PC-3 (cell line): ENCODE results near the gene GATAD2B. TPM values are rescaled to one million over a fixed set of nuclear protein-coding genes. Genes with fewer than 3 reads are reported as not detected.
"Not testable (repeated sequence)": the region's sequence is repeated elsewhere in the genome, so short reads cannot be mapped to it uniquely, and the experiment has no call there.

Experiments
- ATAC-seq: fragments of 200-7000 bp; cut with Tn5 transposase; 2 replicates; pipeline ENCODE4 v1.9.1; 2020; ENCODE audit warnings: mild to moderate bottlenecking, moderate library complexity
- BruUV-seq: library from RNA; stranded (reverse); fragments of 400-500 nt; replicated peaks from 2 replicates; lab custom pipeline; 2021; lab: Mats Ljungman, UMichigan
- CTCF ChIA-PET: fragments of 300-600 bp; sonication (Branson Sonifier 250); formaldehyde crosslinking; loops from one replicate; lab custom pipeline; 2022; ENCODE audit warnings: antibody characterized with exemption; lab: Charles Lee
- POLR2A ChIA-PET: fragments of 300-600 bp; sonication (Branson Sonifier 250); formaldehyde crosslinking; loops from one replicate; lab custom pipeline; 2022; ENCODE audit warnings: antibody characterized with exemption; ENCODE audit not compliant: unreplicated experiment; lab: Charles Lee
- DNase-seq: peaks from one replicate; pipeline ENCODE4 v3.0.0-alpha.2; 2015
- H2AFZ ChIP-seq: fragments of 300-600 bp; sonication (generic); 2 replicates; pipeline ENCODE4 v1.6.0; 2016; ENCODE audit warnings: antibody characterized with exemption, low read length
- H3F3A ChIP-seq: fragments of 300-600 bp; sonication (generic); one replicate; pipeline ENCODE4 v1.6.0; 2017; ENCODE audit warnings: antibody characterized with exemption, low read length, control low read depth, mild to moderate bottlenecking; ENCODE audit not compliant: unreplicated experiment
- H3K27ac ChIP-seq: fragments of 300-600 bp; sonication (generic); 2 replicates; pipeline ENCODE4 v1.5.1; 2016; ENCODE audit warnings: mild to moderate bottlenecking, low read length
- H3K27me3 ChIP-seq: fragments of 300-600 bp; sonication (generic); 2 replicates; pipeline ENCODE4 v1.6.1; 2016; ENCODE audit warnings: low read length, mixed read lengths
- H3K36me3 ChIP-seq: fragments of 300-600 bp; sonication (generic); 2 replicates; pipeline ENCODE4 v1.6.1; 2016; ENCODE audit warnings: low read depth, mixed run types, low read length, mixed read lengths
- H3K4me1 ChIP-seq: fragments of 300-600 bp; sonication (generic); 2 replicates; pipeline ENCODE4 v1.5.1; 2016; ENCODE audit warnings: low read length; ENCODE audit not compliant: insufficient read depth
- H3K4me2 ChIP-seq: fragments of 300-600 bp; sonication (generic); 2 replicates; pipeline ENCODE4 v1.6.0; 2016; ENCODE audit warnings: low read length
- H3K4me3 ChIP-seq: fragments of 300-600 bp; sonication (generic); 2 replicates; pipeline ENCODE4 v1.5.1; 2016; ENCODE audit warnings: mild to moderate bottlenecking, low read length, mixed read lengths
- H3K79me2 ChIP-seq: fragments of 300-600 bp; sonication (generic); 2 replicates; pipeline ENCODE4 v1.6.1; 2017; ENCODE audit warnings: low read length, mixed read lengths
- H3K9ac ChIP-seq: fragments of 300-600 bp; sonication (generic); 2 replicates; pipeline ENCODE4 v1.6.0; 2016; ENCODE audit warnings: mild to moderate bottlenecking, low read length
- H3K9me2 ChIP-seq: fragments of 300-600 bp; sonication (generic); replicated peaks from 2 replicates; pipeline ENCODE4 v1.6.1; 2016; ENCODE audit warnings: mixed run types, low read length, mixed read lengths
- H3K9me3 ChIP-seq: fragments of 300-600 bp; sonication (generic); 2 replicates; pipeline ENCODE4 v1.6.1; 2016; ENCODE audit warnings: low read length, mixed read lengths
- H4K20me1 ChIP-seq: fragments of 300-600 bp; sonication (generic); 2 replicates; pipeline ENCODE4 v1.6.1; 2016; ENCODE audit warnings: low read length, mixed read lengths
- CTCF ChIP-seq: fragments of 300-600 bp; sonication (generic); conservative IDR thresholded peaks from 2 replicates; pipeline ENCODE4 v1.5.1; 2017; ENCODE audit warnings: antibody characterized with exemption, low read depth, mild to moderate bottlenecking, low read length
- EZH2 ChIP-seq: fragments of 300-600 bp; sonication (generic); IDR thresholded peaks from one replicate; pipeline ENCODE4 v1.6.1; 2017; ENCODE audit warnings: antibody characterized with exemption, mild to moderate bottlenecking, low read length; ENCODE audit not compliant: unreplicated experiment
- EZH2phosphoT487 ChIP-seq: fragments of 300-600 bp; sonication (generic); IDR thresholded peaks from 2 replicates; pipeline ENCODE4 v1.6.1; 2018; ENCODE audit warnings: mild to moderate bottlenecking, antibody characterized with exemption, low read length, borderline replicate concordance
- intact Hi-C: fragments of 100-400 bp; cut with micrococcal nuclease; formaldehyde crosslinking; loops from 2 replicates; pipeline ENCODE4 v1.9.0; 2023
- total RNA-seq: library from RNA; depleted of rRNA; stranded (reverse); fragments of >200 nt; gene quantifications from 2 replicates; pipeline ENCODE4 v1.2.3, GENCODE V29; 2014

The GATAD2B gene
- total RNA-seq, 1 experiment from 2014 or later: 7.2 TPM

- H3K79me2 ChIP-seq: 0 out of 2 replicates have a peak, but pooled peaks cover 4% of the 10 kb centered on the region
- BruUV-seq: no TSS peak
- CTCF ChIA-PET: no interaction called here
Observed at GRCh38 chr1:153845158-153845557, 77.6 kb downstream of the GATAD2B start.

GRCh38 chr1:153844349-153844748, 78.4 kb downstream of the GATAD2B start:
- POLR2A ChIA-PET, H2AFZ ChIP-seq, H4K20me1 ChIP-seq, H3K9me3 ChIP-seq, H3K79me2 ChIP-seq, H3K36me3 ChIP-seq, CTCF ChIA-PET, H3K9me2 ChIP-seq, H3K9ac ChIP-seq, H3K27ac ChIP-seq, H3K4me3 ChIP-seq, H3K27me3 ChIP-seq, H3K4me2 ChIP-seq, BruUV-seq, ATAC-seq, DNase-seq, H3K4me1 ChIP-seq, intact Hi-C loops, H3F3A ChIP-seq: not testable (repeated sequence)

More at GRCh38 chr1:153845158-153845557, 77.6 kb downstream of the GATAD2B start:
- POLR2A ChIA-PET: no interaction called here
- Histone ChIP-seq H3K9ac (no peak overlapping the region), H4K20me1 (no peaks in the 10 kb centered on the region; the same call in 1 of the 2 replicates), H2AFZ (no peak overlapping the region), H3K4me1 (no peaks in the 10 kb centered on the region), H3F3A (no peaks in the 10 kb centered on the region), H3K27me3 (no peaks in the 10 kb centered on the region), H3K27ac (no peak overlapping the region), H3K9me2 (no peaks in the 10 kb centered on the region), H3K4me2 (no peak overlapping the region), H3K9me3 (no peaks in the 10 kb centered on the region), H3K4me3 (no peak overlapping the region), H3K36me3 (no peaks in the 10 kb centered on the region)
- intact Hi-C loops: no loop called here
- DNase-seq (no peak), ATAC-seq (no peak)
- TF ChIP-seq EZH2 (no peak), EZH2phosphoT487 (no peak), CTCF (no peak)

- H3K27ac ChIP-seq: peak overlapping the region; percentile 16; the same call in 1 of the 2 replicates
- peak; percentile 33; the same call in 1 of the 2 replicates for ATAC-seq
- POLR2A ChIA-PET: no interaction called here
- no peaks in the 10 kb centered on the region; the same call in 1 of the 2 replicates for H4K20me1 ChIP-seq
- no peak overlapping the region for H3K9ac ChIP-seq
- no peaks in the 10 kb centered on the region for H3K4me1 ChIP-seq
- no peak overlapping the region for H2AFZ ChIP-seq
- H3K4me2 ChIP-seq: no peak overlapping the region
- no peaks in the 10 kb centered on the region for H3K36me3 ChIP-seq
- no peaks in the 10 kb centered on the region for H3F3A ChIP-seq
- no peaks in the 10 kb centered on the region for H3K9me3 ChIP-seq
- no peaks in the 10 kb centered on the region for H3K27me3 ChIP-seq
- CTCF ChIA-PET: no interaction called here
- intact Hi-C loops: no loop called here
- no TSS peak for BruUV-seq
- TF ChIP-seq CTCF: no peak
- TF ChIP-seq EZH2: no peak
- no peak for TF ChIP-seq EZH2phosphoT487
- H3K79me2 ChIP-seq: 0 out of 2 replicates have a peak, but pooled peaks cover 5% of the 10 kb centered on the region
- no peak overlapping the region for H3K4me3 ChIP-seq
- no peak for DNase-seq
- no peaks in the 10 kb centered on the region for H3K9me2 ChIP-seq
Observed at GRCh38 chr1:153842006-153842471, 80.7 kb downstream of the GATAD2B start.
